EH (cell line): ENCODE data around the gene HIPK1.
"Not testable (repeated sequence)": the region's sequence is repeated elsewhere in the genome, so short reads cannot be mapped to it uniquely, and the experiment has no call there.

Experiments used
- DNase-seq: peaks from one replicate; pipeline ENCODE4 v3.0.0-alpha.2; 2015; ENCODE audit warnings: low read depth

The HIPK1 gene

DNA sequence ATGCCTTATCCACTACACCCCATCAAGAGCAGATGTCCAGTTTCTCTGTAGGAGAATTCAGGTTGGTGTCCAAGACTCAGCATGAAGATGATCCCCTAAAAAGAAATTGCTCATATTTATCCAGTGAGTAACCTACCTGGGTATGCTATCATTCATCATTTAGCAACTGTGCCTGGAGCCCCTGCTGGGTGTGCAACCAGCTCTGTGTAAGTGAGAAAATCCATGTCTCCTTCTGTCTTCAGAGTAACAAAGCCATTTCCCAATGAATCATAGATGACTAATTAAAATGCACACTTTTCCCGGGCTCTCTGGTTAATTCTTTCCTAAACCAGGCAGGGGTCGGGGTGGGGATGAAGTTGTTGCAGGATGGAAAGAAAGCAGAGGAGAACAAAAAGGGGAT lies 86.0 kb downstream of the HIPK1 start:
- peak; percentile 40 for DNase-seq

- not testable (repeated sequence) for DNase-seq
Observed at GRCh38 chr1:114019724-114020123, 90.6 kb downstream of the HIPK1 start.

GRCh38 chr1:114021665-114022099 lies 92.6 kb downstream of the HIPK1 start:
- DNase-seq: no peak

GRCh38 chr1:114022877-114023276 lies 93.8 kb downstream of the HIPK1 start:
- no peak for DNase-seq

GRCh38 chr1:114023377-114023776 lies 94.3 kb downstream of the HIPK1 start:
- no peak for DNase-seq

GRCh38 chr1:114024049-114024448 lies 94.9 kb downstream of the HIPK1 start:
- no peak for DNase-seq

DNA sequence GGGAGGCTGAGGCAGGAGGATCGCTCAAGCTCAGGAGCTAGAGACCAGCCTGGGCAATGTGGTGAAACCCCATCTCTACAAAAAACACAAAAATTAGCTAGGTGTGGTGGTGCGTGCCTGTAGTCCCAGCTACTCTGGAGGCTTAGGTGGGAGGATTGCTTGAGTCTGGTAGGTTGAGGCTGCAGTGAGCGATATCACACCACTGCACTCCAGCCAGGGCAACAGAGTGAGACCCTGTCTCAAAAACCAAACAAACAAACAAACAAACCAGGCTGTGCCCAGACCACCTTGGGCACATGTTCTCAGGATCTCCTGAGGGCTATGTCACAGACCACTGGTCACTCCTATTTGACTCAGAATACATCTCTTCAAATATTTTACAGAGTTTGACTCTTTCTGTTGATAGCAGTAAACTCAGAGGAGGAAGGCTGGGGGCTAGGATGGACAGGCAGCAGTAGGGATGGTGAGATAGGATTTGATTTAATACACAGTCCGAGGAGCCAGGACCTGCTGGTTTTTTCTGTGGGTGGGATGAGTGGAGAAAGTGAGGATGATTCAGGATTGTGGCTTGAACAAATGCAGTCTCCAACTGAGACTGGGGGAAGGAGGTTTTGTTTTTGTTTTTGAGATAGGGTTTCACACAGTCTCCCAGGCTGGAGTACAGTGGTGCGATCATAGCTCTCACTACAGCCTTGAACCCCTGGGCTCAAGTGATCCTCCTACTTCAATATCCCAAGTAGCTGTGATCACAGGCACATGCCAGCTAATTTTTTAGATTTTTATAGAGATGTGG lies 96.7 kb downstream of the HIPK1 start:
- peak; percentile 19 for DNase-seq

- DNase-seq: no peak
Observed at GRCh38 chr1:114026797-114027196, 97.7 kb downstream of the HIPK1 start.
